ENCODE measurements around the gene ZNRD2.

ZNRD2 gene

DNA sequence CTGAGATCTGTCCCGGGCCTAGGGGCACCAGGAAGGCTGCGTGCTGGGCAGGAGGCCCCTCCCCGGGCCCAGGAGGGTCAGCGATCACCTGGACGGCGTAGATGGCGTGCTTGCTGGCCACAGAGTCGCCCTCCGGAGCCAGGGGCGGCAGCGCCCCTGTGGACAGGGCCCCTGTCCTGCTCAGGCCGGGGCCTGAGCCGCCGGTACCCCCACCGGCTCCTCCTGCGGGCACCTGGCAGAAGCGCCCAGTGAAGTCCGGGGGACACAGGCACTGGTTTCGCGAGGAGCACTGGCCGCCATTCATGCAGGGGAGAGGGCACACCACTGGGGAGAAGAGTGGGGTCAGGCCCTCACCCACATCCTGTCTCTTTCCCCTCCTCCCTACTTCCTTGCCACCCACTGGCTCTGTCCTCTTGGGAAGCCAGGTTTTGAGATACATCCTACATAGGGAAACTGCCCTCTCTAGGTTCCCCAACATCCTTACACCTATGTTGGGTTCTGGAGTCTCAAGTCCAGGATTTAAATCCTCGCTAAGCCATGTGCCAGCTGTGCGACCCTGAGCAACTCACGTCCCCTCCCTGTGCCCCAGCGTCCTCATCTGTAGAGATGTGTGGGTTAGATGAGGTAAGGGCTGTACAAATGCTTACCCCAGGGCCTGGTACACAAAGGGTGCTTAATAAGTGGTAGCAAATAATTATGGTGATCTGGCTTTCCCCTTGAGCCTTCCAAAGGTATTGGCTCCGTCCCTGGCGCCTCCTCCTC is 16.0 kb upstream of the ZNRD2 start:
- Mint-ChIP-seq H3K4me3 (peak overlapping the region in 2 of 3 experiments; percentile 49 to 79), H3K4me1 (peaks cover 46% of the 10 kb centered on the region), H3K9me3 (no peaks in the 10 kb centered on the region), H3K27me3 (ENCODE audit: low read depth) (peaks cover 17% of the 10 kb centered on the region), H3K27ac (peak overlapping the region in 1 of 3 experiments; percentile 49), H3K36me3 (ENCODE audit: low read depth) (peaks cover 26% of the 10 kb centered on the region)
- TF ChIP-seq, protein P1, sequence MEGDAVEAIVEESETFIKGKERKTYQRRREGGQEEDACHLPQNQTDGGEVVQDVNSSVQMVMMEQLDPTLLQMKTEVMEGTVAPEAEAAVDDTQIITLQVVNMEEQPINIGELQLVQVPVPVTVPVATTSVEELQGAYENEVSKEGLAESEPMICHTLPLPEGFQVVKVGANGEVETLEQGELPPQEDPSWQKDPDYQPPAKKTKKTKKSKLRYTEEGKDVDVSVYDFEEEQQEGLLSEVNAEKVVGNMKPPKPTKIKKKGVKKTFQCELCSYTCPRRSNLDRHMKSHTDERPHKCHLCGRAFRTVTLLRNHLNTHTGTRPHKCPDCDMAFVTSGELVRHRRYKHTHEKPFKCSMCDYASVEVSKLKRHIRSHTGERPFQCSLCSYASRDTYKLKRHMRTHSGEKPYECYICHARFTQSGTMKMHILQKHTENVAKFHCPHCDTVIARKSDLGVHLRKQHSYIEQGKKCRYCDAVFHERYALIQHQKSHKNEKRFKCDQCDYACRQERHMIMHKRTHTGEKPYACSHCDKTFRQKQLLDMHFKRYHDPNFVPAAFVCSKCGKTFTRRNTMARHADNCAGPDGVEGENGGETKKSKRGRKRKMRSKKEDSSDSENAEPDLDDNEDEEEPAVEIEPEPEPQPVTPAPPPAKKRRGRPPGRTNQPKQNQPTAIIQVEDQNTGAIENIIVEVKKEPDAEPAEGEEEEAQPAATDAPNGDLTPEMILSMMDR (IDR thresholded peaks at IDR 0.05; ENCODE audit: unreplicated experiment in 3 of 3), result no peak

DNA sequence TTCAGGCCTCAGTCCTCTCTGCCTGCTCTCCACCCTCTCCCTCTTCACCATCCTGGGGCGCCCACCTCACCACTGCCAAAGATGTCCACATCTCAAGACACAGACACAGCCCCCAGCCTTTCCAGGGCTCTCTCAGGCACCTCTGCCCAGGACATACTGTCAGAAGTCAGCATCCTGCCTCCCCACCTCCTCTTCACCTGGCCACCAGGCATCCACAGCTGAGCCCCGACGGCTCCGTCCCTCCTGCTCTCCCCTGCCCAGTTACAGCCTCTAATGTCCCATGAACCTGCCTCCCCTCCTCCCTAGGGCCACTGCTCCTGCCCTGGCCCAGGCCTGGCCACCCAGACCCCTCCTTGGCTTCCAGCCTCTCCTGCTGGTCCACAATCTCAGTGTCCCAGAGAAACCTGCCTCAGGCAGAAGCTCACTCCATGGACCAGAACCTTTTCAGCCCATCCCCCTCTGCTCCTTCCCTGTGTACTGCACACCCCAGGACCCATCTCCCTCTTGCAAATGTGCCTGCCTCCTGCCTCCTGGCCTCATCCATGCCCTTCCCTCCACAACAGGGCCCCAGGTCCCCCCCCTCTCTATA is 15.3 kb upstream of the ZNRD2 start:
- TF ChIP-seq, protein P1 (IDR thresholded peaks at IDR 0.05; ENCODE audit: unreplicated experiment in 3 of 3), result no peak
- peaks cover 53% of the 10 kb centered on the region for H3K4me1 Mint-ChIP-seq
- H3K27ac Mint-ChIP-seq, result peak overlapping the region; percentile 20 to 49 (median 46)
- H3K9me3 Mint-ChIP-seq, result no peaks in the 10 kb centered on the region
- H3K4me3 Mint-ChIP-seq, result peak overlapping the region; percentile 49 to 79 (median 61)
- H3K36me3 Mint-ChIP-seq (ENCODE audit: low read depth), result peaks cover 20% of the 10 kb centered on the region
- H3K27me3 Mint-ChIP-seq (ENCODE audit: low read depth), result peaks cover 16% of the 10 kb centered on the region

DNA sequence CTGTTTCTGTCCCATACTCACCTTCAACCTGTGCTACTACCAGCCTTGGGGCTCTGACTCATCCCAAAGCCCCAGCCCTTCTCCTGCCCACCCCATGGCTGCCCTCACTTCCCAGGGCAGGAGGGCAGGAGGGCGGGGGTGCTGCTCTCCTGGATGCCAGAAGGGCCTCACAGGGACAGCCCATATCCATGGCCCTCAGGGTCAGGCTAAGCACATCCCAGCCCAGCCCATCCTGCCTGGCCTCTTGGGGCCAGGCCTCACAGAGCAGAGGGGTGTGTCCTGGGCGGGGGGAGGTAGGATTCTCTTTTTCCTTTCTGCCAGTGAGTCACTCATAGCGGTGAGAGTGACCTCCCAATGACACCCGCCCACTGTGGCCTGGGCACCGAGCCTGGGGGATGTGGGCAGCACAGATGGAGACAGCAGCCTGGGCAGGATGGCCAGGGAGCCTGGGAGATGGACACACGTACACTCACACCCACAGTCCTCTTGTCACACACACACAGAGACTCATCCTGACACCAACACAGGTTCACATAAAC is 14.5 kb upstream of the ZNRD2 start:
- peak overlapping the region; percentile 90 to 96 (median 90) for H3K4me3 Mint-ChIP-seq
- peak overlapping the region; percentile 92 to 99 (median 99) for H3K27ac Mint-ChIP-seq
- peaks cover 16% of the 10 kb centered on the region for H3K36me3 Mint-ChIP-seq (ENCODE audit: low read depth)
- no peaks in the 10 kb centered on the region for H3K9me3 Mint-ChIP-seq
- peaks cover 62% of the 10 kb centered on the region for H3K4me1 Mint-ChIP-seq
- peaks cover 14% of the 10 kb centered on the region for H3K27me3 Mint-ChIP-seq (ENCODE audit: low read depth)
- TF ChIP-seq, protein P1 (IDR thresholded peaks at IDR 0.05; ENCODE audit: unreplicated experiment in 3 of 3), result no peak

DNA sequence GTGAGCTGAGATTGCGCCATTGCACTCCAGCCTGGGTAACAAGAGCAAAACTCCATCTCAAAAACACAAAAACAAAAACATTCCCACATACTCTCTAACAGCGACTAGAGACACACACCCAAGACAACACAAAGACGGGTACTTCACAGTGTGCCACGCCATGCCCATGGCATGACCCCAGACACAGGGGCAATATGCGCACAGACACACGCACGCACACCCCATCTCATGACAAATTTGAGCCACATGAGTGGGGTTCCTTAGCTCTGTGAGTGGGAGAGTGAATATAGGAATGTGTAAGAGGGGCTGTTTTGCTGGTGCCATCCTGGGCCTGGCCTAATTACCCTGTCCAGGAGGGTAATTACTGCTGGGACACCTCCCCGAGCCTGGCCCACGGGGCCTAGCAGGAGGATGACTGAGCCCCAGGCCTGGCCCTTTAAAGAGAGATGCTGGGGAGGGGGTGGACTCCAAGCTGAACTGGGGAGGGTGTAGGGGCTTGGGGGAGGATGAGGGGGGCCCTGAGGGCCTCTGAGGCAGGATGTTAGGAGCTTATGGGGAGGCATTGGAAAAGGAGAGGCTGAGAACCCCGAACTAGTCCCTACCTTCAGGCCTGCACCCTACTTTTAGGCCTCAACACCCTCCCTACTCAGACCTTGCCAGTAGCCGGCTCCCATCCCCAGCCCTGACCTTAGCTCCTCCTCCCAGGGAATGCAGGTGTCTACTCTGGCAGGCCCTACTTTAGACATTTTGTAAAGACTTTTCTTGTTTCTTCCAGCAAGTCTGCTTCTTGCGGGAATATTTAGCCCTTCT is 13.6 kb upstream of the ZNRD2 start:
- Mint-ChIP-seq H3K4me3 (peak overlapping the region; percentile 90 to 96 (median 96)), H3K27me3 (ENCODE audit: low read depth) (peaks cover 10% of the 10 kb centered on the region), H3K27ac (peak overlapping the region; percentile 92 to 99 (median 99)), H3K36me3 (ENCODE audit: low read depth) (peaks cover 8% of the 10 kb centered on the region), H3K4me1 (peaks cover 71% of the 10 kb centered on the region), H3K9me3 (no peaks in the 10 kb centered on the region)
- TF ChIP-seq, protein P1 (IDR thresholded peaks at IDR 0.05; ENCODE audit: unreplicated experiment in 3 of 3), result no peak

DNA sequence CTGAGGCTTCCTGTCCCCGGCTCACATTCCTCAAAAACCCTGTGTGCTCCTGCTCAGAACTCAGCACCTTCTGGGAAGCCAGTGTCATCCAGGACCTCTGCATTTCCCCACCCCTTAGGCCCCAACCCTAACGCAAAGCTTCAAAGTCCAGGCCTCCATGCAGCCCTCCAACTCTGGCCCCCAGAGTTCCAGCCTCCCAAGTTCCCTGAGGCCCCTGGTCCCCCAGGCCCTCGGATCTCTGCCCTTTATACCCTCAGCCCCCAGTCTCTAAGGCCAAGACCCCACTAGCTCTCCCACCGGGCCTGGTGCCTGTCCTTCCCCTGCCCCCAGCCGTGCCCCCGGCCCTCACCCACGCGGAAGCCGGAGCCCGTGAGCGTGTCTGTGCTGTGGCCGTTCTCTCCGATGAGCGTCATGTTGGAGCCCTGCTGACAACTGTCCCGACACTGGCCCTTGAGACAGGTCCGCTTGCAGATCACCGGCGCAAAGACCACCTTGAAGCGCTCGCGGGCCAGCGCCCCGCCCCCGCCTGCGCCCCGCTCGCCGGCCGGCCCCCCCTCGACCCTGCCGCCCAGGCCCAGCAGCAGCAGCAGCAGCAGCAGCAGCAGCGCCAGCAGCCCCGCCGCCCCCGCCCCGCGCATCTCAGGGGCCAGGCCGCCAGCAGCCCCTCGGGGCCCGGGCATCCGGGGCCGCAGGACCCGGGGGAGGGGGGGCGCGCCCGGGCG is 12.8 kb upstream of the ZNRD2 start:
- Mint-ChIP-seq H3K27me3 (ENCODE audit: low read depth) (peaks cover 2% of the 10 kb centered on the region), H3K4me1 (peaks cover 73% of the 10 kb centered on the region), H3K27ac (peak overlapping the region; percentile 92 to 99 (median 99)), H3K4me3 (peak overlapping the region; percentile 90 to 96 (median 96)), H3K36me3 (ENCODE audit: low read depth) (peaks cover 2% of the 10 kb centered on the region), H3K9me3 (no peaks in the 10 kb centered on the region)
- TF ChIP-seq, protein P1 (IDR thresholded peaks at IDR 0.05; ENCODE audit: unreplicated experiment in 3 of 3), result no peak
